Naive thymus-derived CD8-positive, alpha-beta T cell (primary cell): ENCODE results near the gene TOPBP1. TPM values are rescaled to one million over a fixed set of nuclear protein-coding genes. Genes with fewer than 3 reads are reported as not detected.

Experiments
- polyA plus RNA-seq, 3 donors: library from polyadenylated mRNA; unstranded; fragments of 300-500 nt; fragmentation: Illumina TruSeq; gene quantifications; one replicate each; pipeline ENCODE4 v1.2.3, GENCODE V29; 2021
- total RNA-seq, 8 experiments: library from RNA in 2 of 8; stranded (reverse) in 2 of 8; gene quantifications; one replicate each; pipeline ENCODE4 v1.2.3 and lab custom pipeline; 2021 to 2026

The TOPBP1 gene
- total and polyA plus RNA-seq, 5 experiments from 2014 or later, result 5.3 to 35.5 (median 11.0) TPM

Other genes starting within 250 kb of the TOPBP1 start
- 100 to 1,000 TPM; 210 to 226 TPM for gene CDV3, start 88.3 kb downstream of the TOPBP1 start, total RNA-seq
- 10 to 100 TPM; 41.7 to 82.2 (median 60.3) TPM for gene CDV3, start 88.3 kb downstream of the TOPBP1 start, polyA plus RNA-seq
- gene TF, start 84.5 kb upstream of the TOPBP1 start, total RNA-seq, result under 1 TPM; 0.63 to 0.78 TPM
- under 1 TPM in 1 of 3 donors, not detected in 2; 0.34 TPM for gene TF, start 84.5 kb upstream of the TOPBP1 start, polyA plus RNA-seq
- 10 to 100 TPM; 34.4 to 44.8 TPM for gene SRPRB, start 143.9 kb upstream of the TOPBP1 start, total RNA-seq
- gene SRPRB, start 143.9 kb upstream of the TOPBP1 start, polyA plus RNA-seq, result 10 to 100 TPM; 34.7 to 48.7 (median 38.2) TPM
- not detected for gene RAB6B, start 233.9 kb upstream of the TOPBP1 start, total RNA-seq
- under 1 TPM; 0.25 to 0.38 (median 0.28) TPM for gene RAB6B, start 233.9 kb upstream of the TOPBP1 start, polyA plus RNA-seq